Activated CD4-positive, alpha-beta T cell treated with anti-CD3 and anti-CD28 coated beads for 1 hour (primary cell): ENCODE data around the gene ANP32B.
A peak's percentile ranks its signal among the peaks of the same experiment; 100 is the strongest.

Experiments
- DNase-seq: peaks from one replicate; pipeline ENCODE4 v3.0.0-alpha.2; 2020

Gene ANP32B

DNA sequence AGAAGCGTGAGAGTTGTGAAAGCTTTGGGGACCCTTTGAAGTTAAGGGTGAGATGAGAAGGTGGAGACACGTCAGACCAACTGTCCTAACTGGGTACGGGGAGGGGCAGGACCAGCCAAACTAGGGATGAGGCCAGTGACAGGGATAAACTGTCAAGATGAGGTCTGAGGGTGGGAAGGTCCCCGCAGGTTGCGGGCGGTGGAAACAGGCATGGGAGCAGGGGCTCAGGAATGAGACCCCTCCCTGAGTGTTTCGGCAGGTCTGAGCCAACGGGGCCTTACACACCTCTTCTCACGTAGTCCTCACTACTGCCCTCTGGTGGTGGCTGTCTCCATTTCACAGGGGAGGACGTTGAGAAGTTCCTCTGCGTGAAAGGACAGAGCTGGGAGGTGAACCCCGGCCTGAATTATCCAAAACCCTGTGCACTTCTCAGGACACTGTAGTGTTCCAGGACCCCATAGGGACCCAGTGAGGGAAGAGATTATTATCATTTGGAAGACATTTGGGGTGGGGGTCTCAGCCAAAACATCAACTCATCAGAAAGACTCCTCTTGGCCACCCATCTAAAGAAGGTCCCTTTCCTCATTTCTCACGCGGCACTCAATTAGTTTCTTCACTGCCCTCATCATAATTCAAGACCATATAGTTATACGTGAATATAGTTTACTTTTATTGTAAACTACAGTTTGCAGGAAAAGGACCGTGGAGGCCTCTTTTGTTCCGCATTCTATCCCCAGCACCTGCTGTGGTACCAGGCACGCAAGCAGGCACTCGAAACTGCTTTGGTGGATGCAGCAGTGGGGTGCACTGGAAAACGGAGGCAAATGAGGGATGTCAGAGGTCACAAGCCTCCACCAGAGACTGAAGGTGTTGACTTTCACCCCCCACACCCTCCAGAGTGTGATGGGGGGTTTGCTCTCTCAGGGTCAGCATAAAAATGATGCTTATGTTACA, 51.7 kb downstream of the ANP32B start:
- peak; percentile 83 for DNase-seq

GRCh38 chr9:98037357-98037756, 54.2 kb downstream of the ANP32B start:
- DNase-seq, result no peak

DNA sequence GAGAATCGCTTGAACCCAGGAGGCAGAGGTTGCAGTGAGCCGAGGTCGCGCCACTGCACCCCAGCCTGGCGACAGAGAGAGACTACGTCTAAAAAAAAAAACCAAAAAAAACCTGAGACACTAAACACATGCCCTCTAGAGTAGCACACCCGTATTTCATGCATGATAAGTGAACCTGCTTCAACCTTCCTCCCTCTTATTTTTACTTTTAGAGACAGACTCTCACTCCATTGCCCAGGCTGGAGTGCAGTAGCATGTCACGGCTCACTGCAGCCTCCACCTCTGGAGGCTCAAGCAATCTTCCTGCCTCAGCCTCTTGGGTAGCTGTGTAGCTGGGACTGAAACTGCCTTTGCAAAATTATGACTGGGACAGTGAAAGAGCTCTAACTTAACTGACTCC, 55.8 kb downstream of the ANP32B start:
- DNase-seq, result no peak

- DNase-seq, result no peak
Measured at GRCh38 chr9:98039607-98040017, 56.5 kb downstream of the ANP32B start.

GRCh38 chr9:98040212-98040611, 57.1 kb downstream of the ANP32B start:
- no peak for DNase-seq

DNA sequence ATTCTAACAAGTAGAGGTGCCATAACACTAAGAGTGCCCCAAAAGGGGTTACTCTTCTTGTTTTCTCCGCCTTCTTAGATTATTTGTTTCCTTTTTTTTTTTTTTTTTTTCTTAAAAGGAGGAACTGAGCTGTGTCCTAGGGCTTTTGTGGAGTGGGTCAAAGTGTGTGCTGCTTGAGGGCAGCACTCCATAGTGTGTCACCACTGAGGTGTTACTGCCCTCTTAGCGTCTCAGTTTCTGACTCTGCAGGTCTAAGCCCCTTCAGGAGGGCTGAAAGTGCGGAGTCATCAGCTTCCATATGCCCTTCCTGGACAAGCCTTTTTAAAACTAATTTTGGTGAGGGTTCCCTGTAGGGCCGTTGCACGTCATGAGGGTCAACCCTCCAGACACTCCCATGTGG, 60.8 kb downstream of the ANP32B start:
- no peak for DNase-seq

DNA sequence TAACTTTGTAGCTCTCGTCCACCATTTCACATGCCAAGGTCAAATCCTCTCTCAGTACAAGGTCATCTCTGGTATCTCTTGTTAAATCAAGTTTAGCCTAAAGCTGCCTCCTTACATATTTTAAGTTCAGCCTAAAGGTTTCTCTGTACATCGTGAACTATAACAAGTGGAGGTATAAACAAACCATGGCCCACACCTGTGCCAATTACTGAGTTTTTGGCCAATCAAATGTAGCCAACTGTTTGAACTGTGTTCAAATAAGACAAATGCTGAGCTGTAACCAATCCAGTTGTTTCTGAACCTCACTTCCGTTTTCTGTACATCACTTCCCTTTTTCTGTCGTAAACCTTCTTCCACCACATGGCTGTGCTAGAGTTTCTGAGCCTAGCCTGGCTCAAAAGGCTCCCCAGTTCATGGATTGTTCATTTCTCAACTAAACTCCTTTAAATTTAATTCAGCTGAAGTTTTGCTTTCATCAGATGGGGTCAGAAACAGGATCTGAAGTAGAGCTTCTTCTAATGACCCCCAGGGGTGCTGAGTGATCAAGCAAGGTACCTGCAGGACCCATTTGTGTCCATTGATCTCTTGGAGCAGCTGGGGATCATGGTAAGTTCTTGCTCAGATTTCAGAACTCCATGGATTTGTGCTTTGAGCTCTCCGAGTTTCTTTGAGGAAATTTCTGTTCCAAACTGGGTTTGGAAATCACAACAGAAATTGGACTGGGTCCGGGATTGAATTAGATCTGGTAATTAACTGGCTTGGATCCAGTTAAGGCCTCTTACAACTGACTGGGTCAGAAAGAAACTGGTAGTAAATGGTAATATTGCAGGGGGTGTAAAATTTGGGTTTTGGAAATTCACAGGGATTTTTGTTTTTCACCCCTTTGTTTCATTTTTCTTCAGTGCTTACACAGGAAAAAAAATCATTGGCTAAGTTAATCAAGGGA, 62.4 kb downstream of the ANP32B start:
- DNase-seq, result no peak

DNA sequence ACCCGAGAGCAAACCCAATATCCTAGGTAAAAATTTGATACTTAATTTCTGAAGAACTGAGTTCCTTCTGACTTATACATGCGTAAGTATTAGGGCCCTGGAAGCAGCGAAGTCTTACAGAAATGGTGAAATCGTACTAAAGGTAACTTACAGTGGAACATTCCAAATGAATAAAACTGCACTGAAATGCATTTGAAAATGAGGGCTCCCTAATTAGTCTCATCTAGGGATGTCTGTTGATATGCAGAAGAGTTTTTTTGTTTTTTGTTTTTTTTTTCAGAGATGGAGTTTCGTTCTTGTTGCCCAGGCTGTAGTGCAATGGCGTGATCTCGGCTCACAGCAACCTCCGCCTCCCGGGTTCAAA, 63.0 kb downstream of the ANP32B start:
- DNase-seq, result no peak

- DNase-seq, result no peak
Measured at GRCh38 chr9:98047002-98047401, 63.9 kb downstream of the ANP32B start.

DNA sequence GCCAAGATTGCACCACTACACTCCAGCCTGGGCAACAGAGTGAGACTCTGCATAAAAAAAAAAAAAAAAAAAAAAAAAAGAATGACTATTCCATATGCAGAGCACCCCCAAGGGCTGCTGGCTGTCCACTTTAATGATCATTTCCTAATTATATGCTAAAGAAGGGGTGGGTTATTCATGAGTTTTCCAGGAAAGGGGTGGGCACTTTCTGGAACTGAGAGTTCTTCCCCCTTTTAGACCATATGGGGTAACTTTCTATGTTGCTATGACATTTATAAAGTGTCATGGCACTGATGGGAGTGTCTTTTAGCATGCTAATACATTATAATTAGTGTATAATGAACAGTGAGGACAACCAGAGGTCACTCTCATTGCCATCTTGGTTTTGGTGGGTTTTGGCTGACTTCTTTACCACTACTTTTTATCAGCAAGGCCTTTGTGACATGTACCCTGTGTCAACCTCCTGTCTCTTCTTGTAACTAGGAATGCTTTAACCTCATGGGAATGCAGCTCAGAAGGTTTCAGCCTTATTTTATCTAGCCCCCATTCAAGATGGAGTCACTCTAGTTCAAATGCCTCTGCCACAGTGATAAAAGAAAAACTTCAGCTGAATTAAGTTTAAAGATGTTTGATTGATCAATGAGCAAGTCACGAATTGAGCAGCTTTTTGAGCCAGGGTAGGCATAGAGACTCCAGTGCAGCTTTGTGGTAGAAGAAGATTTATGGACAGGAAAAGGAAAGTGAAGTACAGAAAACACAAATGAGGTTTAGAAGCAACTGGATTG, 66.3 kb downstream of the ANP32B start:
- DNase-seq, result no peak

- no peak for DNase-seq
Measured at GRCh38 chr9:98050351-98050750, 67.2 kb downstream of the ANP32B start.

GRCh38 chr9:98054376-98054951, 71.3 kb downstream of the ANP32B start:
- DNase-seq, result no peak

- peak; percentile 85 for DNase-seq
Measured at GRCh38 chr9:98056269-98057137, 73.4 kb downstream of the ANP32B start, which contains the start of gene NANS. Gene NANS, plus strand, starts transcription at chr9:98056732. Its CDS starts 77 bp downstream, at chr9:98056809.

DNA sequence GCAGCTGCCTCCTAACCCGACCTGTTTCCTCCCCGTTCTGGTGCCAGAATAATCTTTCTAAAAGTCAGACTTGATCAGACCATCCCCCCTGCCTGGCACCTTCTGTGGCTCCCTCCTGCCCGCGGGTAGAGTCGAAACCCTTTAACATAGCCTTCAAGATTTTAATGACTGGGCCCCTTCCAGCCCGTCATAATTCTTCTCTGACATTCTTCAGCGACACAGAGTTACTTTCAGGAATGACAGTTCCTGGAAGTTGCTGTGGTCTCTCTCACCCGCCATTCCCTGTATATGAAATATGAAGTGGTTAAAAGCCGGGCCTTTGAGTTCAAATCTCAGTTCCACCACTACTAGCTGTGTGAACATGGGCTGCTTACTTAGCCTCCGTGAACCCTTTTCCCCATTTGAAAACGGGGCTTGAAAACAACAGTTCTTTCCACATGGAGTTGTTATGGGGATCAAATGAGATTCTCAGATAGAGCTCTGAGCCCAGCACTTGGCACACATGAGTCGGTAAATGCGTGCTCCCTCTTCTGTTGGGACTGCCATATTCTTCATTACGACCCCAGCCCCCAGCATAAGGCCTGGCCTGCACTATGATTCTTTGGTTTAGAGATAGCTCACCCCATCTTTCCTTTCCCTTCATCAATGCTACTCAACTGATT, 74.1 kb downstream of the ANP32B start:
- DNase-seq, result no peak

DNA sequence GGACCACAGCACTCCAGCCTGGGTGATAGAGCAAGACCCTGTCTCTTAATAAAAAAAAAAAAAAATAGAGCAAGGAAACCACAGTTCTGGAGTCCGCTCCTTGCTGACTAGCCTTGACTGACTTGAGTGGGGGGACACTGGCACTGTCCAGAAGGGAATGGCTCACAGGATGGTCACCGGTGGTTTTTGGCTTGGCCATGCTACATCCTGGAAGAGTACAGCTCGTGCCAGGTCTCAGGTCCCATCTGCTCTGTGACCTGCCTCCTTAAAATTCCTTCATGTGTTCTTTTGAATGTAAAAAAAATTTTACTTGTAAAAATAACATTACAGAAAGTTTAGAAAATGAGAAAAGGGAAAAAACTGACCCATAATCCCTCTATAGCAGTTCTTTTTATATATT, 79.0 kb downstream of the ANP32B start:
- DNase-seq, result no peak

GRCh38 chr9:98064623-98065392, 81.7 kb downstream of the ANP32B start:
- DNase-seq, result no peak
